Hepatocyte (in vitro differentiated cells): ENCODE measurements around the gene SPOCK3. TPM values are rescaled to one million over a fixed set of nuclear protein-coding genes. Genes with fewer than 3 reads are reported as not detected.
A peak's percentile ranks its signal among the peaks of the same experiment; 100 is the strongest.

Experiments used
- DNase-seq: peaks from one replicate; pipeline ENCODE4 v3.0.0-alpha.2; 2016; ENCODE audit warnings: low spot score
- H2AFZ ChIP-seq: fragments of 200-600 bp; sonication (generic); 2 replicates; pipeline ENCODE4 v1.6.0; 2016; ENCODE audit warnings: antibody characterized with exemption, mild to moderate bottlenecking
- H3K27ac ChIP-seq: fragments of 200-600 bp; sonication (generic); 2 replicates; pipeline ENCODE4 v1.5.1; 2016; ENCODE audit warnings: mild to moderate bottlenecking
- H3K27me3 ChIP-seq: fragments of 200-600 bp; sonication (generic); 2 replicates; pipeline ENCODE4 v1.6.1; 2016
- H3K36me3 ChIP-seq: fragments of 200-600 bp; sonication (generic); replicated peaks from 2 replicates; pipeline ENCODE4 v1.5.1; 2016; ENCODE audit warnings: low read depth; ENCODE audit not compliant: insufficient read depth
- H3K4me1 ChIP-seq: fragments of 200-600 bp; sonication (generic); 2 replicates; pipeline ENCODE4 v1.5.1; 2016; ENCODE audit warnings: mild to moderate bottlenecking, moderate library complexity; ENCODE audit not compliant: insufficient read depth
- H3K4me2 ChIP-seq: fragments of 200-600 bp; sonication (generic); 2 replicates; pipeline ENCODE4 v1.6.0; 2016
- H3K4me3 ChIP-seq: fragments of 200-600 bp; sonication (generic); 2 replicates; pipeline ENCODE4 v1.5.1; 2016; ENCODE audit warnings: mild to moderate bottlenecking
- H3K79me2 ChIP-seq: fragments of 200-600 bp; sonication (generic); 2 replicates; pipeline ENCODE4 v1.6.0; 2017; ENCODE audit warnings: mild to moderate bottlenecking
- H3K9me2 ChIP-seq: fragments of 200-600 bp; sonication (generic); replicated peaks from 2 replicates; pipeline ENCODE4 v1.6.0; 2017; ENCODE audit warnings: mild to moderate bottlenecking; ENCODE audit not compliant: insufficient read depth
- H3K9me3 ChIP-seq: fragments of 200-600 bp; sonication (generic); 2 replicates; pipeline ENCODE4 v1.5.1; 2016; ENCODE audit warnings: low read depth, mild to moderate bottlenecking
- H4K20me1 ChIP-seq: fragments of 200-600 bp; sonication (generic); 2 replicates; pipeline ENCODE4 v1.6.0; 2016; ENCODE audit warnings: mild to moderate bottlenecking; ENCODE audit not compliant: insufficient read depth, poor library complexity, severe bottlenecking
- EZH2 ChIP-seq: fragments of 200-600 bp; sonication (generic); IDR thresholded peaks from 2 replicates; pipeline ENCODE4 v1.6.1; 2016; ENCODE audit warnings: antibody characterized with exemption, mild to moderate bottlenecking, borderline replicate concordance
- EZH2phosphoT487 ChIP-seq: fragments of 200-600 bp; sonication (generic); IDR thresholded peaks from one replicate; pipeline ENCODE4 v1.6.1; 2018; ENCODE audit warnings: antibody characterized with exemption, mild to moderate bottlenecking, low read depth, moderate library complexity; ENCODE audit not compliant: unreplicated experiment, severe bottlenecking
- WGBS: methylation state at CpG from one replicate; pipeline ENCODE4 v1.1.6; 2016; ENCODE audit warnings: low lambda C conversion rate; ENCODE audit errors: missing lambda C conversion rate; 5-methylcytosine and 5-hydroxymethylcytosine counted together
- polyA plus RNA-seq: library from polyadenylated mRNA; unstranded; fragments of >200 nt; fragmentation: Nextera tagmentation; extraction: Ambion mirVana; gene quantifications from 2 replicates; pipeline ENCODE4 v1.2.1, GENCODE V29; 2016
- total RNA-seq: library from RNA; depleted of rRNA; stranded (reverse); fragments of >200 nt; gene quantifications from 2 replicates; pipeline ENCODE4 v1.2.3, GENCODE V29; 2014
- TF ChIP-seq, protein P1 (sequence below): fragments of 200-600 bp; sonication (generic); IDR thresholded peaks from 2 replicates; pipeline ENCODE4 v1.5.1; 2016; ENCODE audit warnings: antibody characterized with exemption, mild to moderate bottlenecking; ENCODE audit not compliant: poor library complexity

The SPOCK3 gene
- total and polyA plus RNA-seq, 2 experiments from 2014 or later, result 3.0 to 3.4 TPM

DNA sequence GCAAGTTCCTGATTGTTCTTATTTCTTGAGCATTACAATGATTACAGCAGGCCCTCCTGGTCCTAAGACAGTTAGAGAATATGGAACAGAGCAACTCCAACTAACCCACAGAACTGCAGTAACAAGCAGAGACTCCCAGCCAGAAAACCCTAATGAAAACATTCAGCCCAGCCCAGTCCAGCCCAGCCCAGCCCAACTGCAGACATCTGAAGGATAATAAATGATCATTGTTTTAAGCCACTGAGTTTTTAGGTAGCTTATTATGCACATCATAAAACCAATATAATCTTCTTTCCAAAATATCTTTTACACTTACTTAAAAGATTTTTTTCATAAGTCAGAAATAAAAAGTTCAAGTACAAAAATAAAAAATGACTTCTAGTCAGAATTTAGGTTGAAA lies 51.3 kb downstream of the SPOCK3 start:
- no peaks in the 10 kb centered on the region for H4K20me1 ChIP-seq
- DNase-seq, result no peak
- H3K4me3 ChIP-seq, result no peak overlapping the region
- no peaks in the 10 kb centered on the region for H3K9me2 ChIP-seq
- TF ChIP-seq EZH2phosphoT487, result no peak
- TF ChIP-seq, protein P1, sequence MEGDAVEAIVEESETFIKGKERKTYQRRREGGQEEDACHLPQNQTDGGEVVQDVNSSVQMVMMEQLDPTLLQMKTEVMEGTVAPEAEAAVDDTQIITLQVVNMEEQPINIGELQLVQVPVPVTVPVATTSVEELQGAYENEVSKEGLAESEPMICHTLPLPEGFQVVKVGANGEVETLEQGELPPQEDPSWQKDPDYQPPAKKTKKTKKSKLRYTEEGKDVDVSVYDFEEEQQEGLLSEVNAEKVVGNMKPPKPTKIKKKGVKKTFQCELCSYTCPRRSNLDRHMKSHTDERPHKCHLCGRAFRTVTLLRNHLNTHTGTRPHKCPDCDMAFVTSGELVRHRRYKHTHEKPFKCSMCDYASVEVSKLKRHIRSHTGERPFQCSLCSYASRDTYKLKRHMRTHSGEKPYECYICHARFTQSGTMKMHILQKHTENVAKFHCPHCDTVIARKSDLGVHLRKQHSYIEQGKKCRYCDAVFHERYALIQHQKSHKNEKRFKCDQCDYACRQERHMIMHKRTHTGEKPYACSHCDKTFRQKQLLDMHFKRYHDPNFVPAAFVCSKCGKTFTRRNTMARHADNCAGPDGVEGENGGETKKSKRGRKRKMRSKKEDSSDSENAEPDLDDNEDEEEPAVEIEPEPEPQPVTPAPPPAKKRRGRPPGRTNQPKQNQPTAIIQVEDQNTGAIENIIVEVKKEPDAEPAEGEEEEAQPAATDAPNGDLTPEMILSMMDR, result no peak
- no peak for TF ChIP-seq EZH2
- no peaks in the 10 kb centered on the region for H3K36me3 ChIP-seq
- H3K27me3 ChIP-seq, result no peaks in the 10 kb centered on the region
- H3K27ac ChIP-seq, result no peak overlapping the region
- no peaks in the 10 kb centered on the region for H3K9me3 ChIP-seq
- H3K79me2 ChIP-seq, result no peaks in the 10 kb centered on the region
- no peaks in the 10 kb centered on the region for H3K4me1 ChIP-seq
- no peak overlapping the region for H2AFZ ChIP-seq
- H3K4me2 ChIP-seq, result no peak overlapping the region

DNA sequence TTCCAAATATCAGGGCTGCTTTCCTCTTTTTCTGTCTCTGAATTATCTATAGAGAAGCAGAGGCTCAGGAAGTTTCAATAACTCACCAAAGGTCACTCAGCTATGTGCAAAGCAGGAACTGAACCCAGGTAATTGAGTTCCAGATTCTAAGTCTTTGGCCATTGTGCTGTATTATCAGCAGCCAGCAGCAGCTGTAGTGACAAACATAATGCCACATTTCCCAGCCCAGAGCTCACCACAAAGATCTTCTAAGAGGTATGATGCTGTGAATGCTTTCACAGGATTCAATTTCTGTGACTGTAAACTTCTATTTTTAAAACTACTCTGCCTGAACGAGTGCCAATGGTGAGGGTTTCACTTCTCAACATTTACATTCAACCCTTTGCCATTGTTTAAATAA lies 56.4 kb downstream of the SPOCK3 start:
- no peaks in the 10 kb centered on the region for H3K79me2 ChIP-seq
- H3K27me3 ChIP-seq, result no peaks in the 10 kb centered on the region
- WGBS, result 52% methylated on average over 1 of the region's 1 CpG
- no peak overlapping the region for H2AFZ ChIP-seq
- H3K27ac ChIP-seq, result no peak overlapping the region
- H3K9me2 ChIP-seq, result no peaks in the 10 kb centered on the region
- H3K36me3 ChIP-seq, result no peaks in the 10 kb centered on the region
- H3K4me2 ChIP-seq, result no peak overlapping the region
- DNase-seq, result no peak
- no peak overlapping the region for H3K4me3 ChIP-seq
- TF ChIP-seq EZH2phosphoT487 (no peak), EZH2 (no peak)
- TF ChIP-seq, protein P1, result no peak
- H4K20me1 ChIP-seq, result no peaks in the 10 kb centered on the region
- no peaks in the 10 kb centered on the region for H3K9me3 ChIP-seq
- H3K4me1 ChIP-seq, result peaks cover 7% of the 10 kb centered on the region

DNA sequence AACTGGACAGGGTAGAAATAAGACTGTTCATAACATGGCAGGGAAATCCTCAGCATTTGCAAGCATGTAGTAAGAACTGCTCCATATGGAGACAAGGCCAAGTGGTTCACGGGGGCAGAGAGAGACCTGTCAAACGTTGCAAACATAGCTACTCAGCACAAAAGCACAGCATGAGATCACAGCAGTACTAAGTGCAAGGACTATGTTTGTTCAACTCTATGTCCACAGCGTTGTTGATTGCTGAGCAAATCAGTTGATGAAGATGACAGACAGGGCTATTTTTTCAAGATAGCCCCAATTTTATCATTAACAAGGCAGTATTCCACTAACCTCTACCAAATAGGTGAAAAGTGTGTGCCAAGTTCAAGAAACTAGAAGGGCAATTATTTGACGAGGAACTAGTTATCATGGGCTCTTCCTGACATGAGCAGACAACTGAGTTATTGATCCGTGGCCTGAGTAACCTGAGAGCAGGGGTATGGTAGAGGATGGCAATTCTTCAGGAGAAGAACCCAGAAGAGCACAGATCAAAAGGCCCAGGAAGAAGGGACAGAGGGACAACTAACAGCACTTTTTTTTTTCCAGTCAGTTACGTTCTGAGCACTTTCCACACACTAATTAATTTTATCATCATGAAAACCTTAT lies 57.4 kb downstream of the SPOCK3 start:
- Histone ChIP-seq H3K27me3 (no peaks in the 10 kb centered on the region), H3K9me2 (no peaks in the 10 kb centered on the region), H3K27ac (no peak overlapping the region), H3K9me3 (no peaks in the 10 kb centered on the region), H3K4me2 (no peak overlapping the region), H3K36me3 (no peaks in the 10 kb centered on the region), H3K4me1 (peaks cover 7% of the 10 kb centered on the region), H4K20me1 (no peaks in the 10 kb centered on the region), H3K4me3 (no peak overlapping the region), H2AFZ (no peak overlapping the region), H3K79me2 (no peaks in the 10 kb centered on the region)
- TF ChIP-seq, protein P1, result no peak
- no peak for TF ChIP-seq EZH2phosphoT487
- TF ChIP-seq EZH2, result no peak
- DNase-seq, result peak; percentile 29
- WGBS, result 51% methylated on average over 6 of the region's 6 CpGs

DNA sequence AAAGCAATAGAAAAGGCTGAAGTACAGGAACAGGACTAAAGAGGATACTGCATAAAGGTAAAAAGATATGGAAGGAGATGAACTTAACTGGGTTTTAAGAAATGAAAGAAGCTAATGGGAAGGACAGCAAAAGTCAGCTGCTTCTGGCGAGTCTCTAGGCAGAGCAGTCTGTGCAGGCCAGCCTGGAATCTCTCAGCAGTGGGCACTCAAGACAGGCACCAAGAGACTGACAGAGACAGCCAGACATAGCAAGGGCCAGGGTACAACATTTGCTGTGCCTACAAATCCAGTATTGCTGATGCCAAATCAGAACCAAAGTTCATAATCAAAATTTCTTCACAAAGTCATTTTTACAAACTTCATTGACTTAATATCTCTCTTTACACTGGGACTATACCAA lies 62.4 kb downstream of the SPOCK3 start:
- Histone ChIP-seq H3K27ac (no peak overlapping the region), H3K4me3 (no peak overlapping the region), H3K9me3 (no peaks in the 10 kb centered on the region), H3K27me3 (no peaks in the 10 kb centered on the region), H4K20me1 (no peaks in the 10 kb centered on the region), H3K36me3 (no peaks in the 10 kb centered on the region), H2AFZ (no peak overlapping the region), H3K4me2 (no peak overlapping the region), H3K4me1 (peaks cover under 1% of the 10 kb centered on the region), H3K9me2 (no peaks in the 10 kb centered on the region), H3K79me2 (no peaks in the 10 kb centered on the region)
- 86% methylated on average over 1 of the region's 1 CpG for WGBS
- TF ChIP-seq EZH2 (no peak), EZH2phosphoT487 (no peak)
- TF ChIP-seq, protein P1, result no peak
- DNase-seq, result no peak
